Measurements from ENCODE around the gene SRRM4.

- TF ChIP-seq, protein P1, sequence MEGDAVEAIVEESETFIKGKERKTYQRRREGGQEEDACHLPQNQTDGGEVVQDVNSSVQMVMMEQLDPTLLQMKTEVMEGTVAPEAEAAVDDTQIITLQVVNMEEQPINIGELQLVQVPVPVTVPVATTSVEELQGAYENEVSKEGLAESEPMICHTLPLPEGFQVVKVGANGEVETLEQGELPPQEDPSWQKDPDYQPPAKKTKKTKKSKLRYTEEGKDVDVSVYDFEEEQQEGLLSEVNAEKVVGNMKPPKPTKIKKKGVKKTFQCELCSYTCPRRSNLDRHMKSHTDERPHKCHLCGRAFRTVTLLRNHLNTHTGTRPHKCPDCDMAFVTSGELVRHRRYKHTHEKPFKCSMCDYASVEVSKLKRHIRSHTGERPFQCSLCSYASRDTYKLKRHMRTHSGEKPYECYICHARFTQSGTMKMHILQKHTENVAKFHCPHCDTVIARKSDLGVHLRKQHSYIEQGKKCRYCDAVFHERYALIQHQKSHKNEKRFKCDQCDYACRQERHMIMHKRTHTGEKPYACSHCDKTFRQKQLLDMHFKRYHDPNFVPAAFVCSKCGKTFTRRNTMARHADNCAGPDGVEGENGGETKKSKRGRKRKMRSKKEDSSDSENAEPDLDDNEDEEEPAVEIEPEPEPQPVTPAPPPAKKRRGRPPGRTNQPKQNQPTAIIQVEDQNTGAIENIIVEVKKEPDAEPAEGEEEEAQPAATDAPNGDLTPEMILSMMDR (IDR thresholded peaks at IDR 0.05): no peak
- TF ChIP-seq ZFX (IDR thresholded peaks at IDR 0.05; ENCODE audit: borderline replicate concordance): no peak
These were observed 199.2 kb downstream of the SRRM4 start for GRCh38 chr12:119180380-119181040.
